Frontal cortex (tissue), 4 donors: Measurements from ENCODE around the gene ERC2. TPM values are rescaled to one million over a fixed set of nuclear protein-coding genes. Genes with fewer than 3 reads are reported as not detected.
A peak's percentile ranks its signal among the peaks of the same experiment; 100 is the strongest.

Experiments
- DNase-seq, 2 donors: peaks; one replicate each; pipeline ENCODE4 v3.0.0; 2012; ENCODE audit warnings: low spot score in 2 of 2
- FAIRE-seq: peaks from 2 replicates; lab custom pipeline; 2012; peaks lifted over from hg19 to GRCh38; lab: Jason Lieb, UNC
- total RNA-seq: library from RNA; depleted of rRNA; stranded (reverse); fragments of >200 nt; gene quantifications from one replicate; pipeline ENCODE4 v1.2.3, GENCODE V29; 2014
- donor health status: control.
- donor health status: control.
- donor health status: control.

Gene ERC2
- total RNA-seq, 1 donor from 2014 or later, result 77.9 TPM

DNA sequence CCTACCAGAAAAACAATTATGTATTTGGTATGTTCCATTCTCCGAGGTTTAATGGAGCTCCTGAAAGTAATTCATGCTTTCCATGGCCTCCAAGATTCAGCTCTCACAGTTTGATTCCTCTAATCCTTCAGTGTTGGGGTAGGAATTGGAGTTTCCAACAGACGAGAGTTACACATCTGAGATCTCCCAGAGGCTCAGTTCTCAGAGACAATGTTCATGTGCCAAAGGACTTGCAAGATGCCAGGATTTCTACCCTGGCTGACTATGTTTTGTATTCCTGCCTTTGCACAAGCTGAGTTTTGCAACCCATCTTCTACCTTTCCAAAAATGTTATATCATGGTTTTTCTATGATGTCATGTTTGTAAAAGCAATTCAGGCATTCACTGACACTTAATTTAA lies 322.9 kb downstream of the ERC2 start:
- no peak for FAIRE-seq
- no peak for DNase-seq

DNA sequence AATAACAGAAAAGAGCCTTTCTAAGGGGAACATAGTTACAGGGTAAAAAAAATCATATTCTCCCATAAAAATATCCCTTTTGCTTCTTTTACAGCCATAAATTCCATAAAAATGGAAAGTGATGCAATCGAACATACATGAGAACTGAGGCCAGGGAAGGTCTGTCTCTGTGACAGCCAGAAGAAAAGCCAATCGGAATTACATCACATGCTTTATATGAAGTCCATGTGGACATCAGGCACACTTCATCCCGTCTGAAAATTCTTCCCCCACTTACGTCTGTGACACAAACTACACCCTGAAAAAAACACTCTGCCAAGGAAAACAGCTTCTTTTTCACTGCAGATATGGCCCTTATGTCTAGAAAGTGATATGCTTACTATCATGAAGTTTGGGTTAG lies 323.5 kb downstream of the ERC2 start:
- DNase-seq (no peak), FAIRE-seq (no peak)

DNA sequence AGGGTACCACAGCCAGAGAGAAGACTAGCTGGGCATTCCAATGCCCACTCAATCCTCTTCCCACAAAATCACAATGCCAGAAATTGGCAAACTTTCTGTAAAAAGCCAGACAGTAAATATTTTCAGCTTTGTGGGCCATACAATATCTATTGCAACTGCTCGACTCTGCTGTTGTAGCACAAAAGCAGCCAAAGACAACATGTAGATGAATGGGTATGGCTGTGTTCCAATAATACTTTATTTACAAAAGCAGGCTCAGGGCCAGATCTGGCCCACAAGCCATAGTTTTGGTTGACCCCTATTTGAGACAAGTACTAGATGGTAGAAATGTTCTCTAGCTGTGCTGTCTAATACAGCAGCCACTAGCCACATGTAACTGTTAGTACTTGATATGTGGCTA lies 330.9 kb downstream of the ERC2 start:
- FAIRE-seq (no peak), DNase-seq (no peak)

DNA sequence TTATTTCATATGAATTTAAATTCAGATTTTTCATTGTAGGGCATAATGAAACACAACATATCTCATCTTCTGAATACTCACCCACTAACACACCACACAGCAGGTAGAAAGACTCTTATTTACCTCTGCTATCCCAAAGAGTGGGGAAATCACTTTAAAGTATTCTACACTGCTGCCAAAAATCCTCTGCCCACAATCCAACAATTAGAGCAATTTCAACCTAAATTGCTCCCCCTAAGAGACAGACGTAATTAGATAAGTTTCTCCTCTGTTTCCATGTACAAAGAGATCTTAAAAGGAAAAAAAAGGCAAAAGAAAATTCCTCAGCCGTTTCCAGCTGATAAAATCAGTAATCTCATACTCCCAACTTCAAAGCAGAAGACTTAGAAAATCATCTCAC lies 331.8 kb downstream of the ERC2 start:
- DNase-seq, result no peak
- no peak for FAIRE-seq

DNA sequence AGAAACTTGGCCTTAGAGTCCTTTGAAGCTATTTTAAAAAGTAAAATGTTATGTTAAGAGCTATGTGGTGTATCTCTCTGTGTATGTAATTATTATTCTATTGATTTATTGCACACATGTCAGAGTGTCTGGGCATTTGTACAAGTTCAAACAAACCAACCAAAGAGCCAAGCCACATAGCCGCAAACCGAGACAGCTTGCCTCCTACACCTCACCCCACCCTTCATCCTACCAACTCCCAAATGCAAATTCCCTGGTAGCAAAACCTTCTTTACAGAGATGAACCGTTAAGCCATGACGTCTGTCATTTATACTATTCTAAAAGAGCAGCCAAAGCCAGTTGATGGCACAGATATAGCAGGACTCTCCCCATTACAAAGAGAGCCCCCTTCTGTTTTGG lies 332.3 kb downstream of the ERC2 start:
- FAIRE-seq (no peak), DNase-seq (no peak)

DNA sequence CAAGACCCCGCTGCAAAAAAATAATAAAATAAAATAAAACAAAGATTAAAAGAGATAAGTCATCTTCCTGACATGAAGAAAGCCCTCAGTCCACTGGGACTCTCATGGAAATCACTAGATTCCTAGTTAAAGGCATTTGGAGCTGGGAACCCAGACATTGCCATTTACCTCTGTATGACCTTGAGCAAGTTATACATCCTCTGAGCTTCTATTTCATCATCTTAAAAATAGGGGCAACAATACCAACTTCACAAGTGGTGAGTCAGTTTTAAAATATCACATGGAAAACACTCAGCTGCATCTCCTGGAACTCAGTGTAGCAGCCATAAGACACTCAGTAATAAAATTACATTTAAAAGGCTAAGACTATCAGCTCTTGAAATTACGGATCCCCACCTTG lies 334.8 kb downstream of the ERC2 start:
- DNase-seq, result no peak
- FAIRE-seq, result no peak

DNA sequence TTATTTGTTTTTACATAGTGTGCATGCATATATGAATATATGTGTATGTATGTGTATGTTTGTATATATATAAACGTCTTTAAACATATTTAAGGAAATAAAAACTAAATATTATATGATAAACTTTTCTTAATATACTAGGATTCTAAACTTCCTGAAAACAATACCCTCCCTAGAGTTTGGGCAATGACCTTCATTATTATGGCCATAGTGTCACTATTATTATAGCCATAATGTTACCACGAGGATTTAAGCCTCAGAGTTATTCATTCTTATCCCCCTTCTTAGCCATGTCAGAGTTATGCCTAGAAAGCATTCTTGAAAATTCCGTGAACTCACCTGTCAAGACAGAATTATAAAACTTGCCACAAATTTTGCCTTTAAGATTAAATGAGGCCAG lies 335.5 kb downstream of the ERC2 start:
- DNase-seq (no peak), FAIRE-seq (no peak)

DNA sequence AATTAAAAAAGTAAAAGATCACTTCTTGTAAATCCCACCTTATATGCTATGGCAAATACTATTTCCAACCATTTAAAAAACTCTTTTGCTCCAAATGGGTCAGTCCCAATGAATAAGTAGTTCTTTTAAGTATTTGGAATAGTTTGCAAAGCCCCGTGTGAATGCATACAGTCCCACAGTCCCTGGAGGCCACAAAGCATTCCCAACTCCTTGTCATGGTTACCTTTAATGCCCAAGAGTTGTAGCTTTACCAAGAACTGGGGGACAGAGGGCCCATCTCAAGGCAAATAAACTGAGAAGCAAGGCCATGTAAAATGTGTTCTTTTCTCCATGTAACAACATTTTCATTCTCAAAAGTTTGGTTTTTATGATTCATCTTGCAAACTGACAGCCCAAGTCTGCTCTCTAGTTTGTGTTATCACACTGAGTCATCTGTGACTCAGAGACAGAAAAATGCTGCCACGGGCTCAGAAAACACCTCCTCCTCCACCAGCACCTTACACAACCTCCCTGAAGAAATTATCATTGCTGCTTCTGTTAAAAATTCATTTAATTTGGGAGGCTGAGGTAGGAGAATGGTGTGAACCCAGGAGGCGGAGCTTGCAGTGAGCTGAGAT lies 336.2 kb downstream of the ERC2 start:
- FAIRE-seq, result no peak

DNA sequence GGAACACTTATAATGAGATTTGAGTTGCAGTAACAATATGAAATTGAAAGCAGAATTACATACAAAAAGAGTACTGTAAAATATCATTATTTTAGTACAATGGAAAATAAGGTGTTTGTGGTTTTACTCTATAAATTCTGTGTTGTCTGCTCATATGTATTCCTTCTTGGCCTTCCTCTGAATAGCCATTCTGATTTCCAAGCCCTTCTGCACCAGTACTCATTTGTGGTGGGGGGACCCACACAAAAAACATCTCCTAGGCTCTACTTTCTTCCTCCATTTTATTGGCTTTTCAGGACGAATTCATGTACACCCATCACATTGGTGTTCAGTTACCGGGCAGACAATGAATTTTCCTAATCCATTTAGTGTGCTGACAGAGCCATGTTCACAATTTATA lies 338.2 kb downstream of the ERC2 start:
- no peak for FAIRE-seq
- no peak for DNase-seq

More for the DNA sequence above, 336.2 kb downstream of the ERC2 start:
- DNase-seq, result peak in 1 of 2 donors; percentile 4

DNA sequence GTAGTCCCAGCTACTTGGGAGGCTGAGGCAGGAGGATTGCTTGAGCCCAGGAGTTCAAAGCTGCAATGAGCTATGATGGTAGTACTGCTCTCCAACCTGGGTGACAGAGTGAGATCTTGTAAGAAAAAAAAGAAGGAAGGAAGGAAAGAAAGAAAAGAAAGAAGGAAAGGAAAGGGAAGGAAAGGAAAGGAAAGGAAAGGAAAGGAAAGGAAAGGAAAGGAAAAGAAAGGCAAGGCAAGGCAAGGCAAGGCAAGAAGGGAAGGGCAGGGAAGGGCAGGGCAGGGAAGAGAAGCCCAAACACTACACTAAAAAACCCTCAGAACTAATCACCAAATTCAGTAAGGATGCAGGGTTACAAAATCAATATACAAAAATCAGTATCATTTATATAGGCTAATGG lies 341.6 kb downstream of the ERC2 start:
- FAIRE-seq, result no peak

DNA sequence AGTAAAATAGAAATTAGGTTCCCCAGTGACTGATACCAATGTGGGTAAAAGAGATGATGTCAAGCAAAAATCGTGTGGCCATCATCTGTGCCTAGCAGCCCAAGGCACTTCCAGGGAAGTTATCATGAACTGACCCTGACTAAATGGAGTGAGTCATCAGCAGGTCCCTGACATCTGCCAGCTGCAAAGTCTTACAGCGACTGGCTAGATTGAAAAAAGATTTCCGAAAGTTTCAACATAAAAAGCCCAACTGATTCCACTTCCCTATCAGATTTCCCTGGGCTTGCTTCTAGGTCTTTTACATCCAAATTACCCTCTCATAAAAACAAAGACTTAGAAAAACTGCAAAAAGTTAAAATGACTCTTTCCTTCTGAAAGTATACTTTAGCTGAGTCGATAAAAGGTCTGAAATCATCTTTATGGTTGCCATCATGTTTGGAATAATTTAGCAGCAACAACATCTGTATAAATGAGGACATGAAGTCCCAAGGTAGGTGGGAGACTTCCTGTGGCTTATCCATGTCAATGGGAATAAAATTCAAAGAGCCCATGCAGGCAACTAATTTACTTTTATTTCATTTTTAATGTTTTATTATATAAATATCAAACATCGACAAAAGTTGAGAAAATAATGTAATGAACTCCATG lies 342.8 kb downstream of the ERC2 start:
- no peak for FAIRE-seq

More for the DNA sequence above, 341.6 kb downstream of the ERC2 start:
- DNase-seq, result no peak

DNA sequence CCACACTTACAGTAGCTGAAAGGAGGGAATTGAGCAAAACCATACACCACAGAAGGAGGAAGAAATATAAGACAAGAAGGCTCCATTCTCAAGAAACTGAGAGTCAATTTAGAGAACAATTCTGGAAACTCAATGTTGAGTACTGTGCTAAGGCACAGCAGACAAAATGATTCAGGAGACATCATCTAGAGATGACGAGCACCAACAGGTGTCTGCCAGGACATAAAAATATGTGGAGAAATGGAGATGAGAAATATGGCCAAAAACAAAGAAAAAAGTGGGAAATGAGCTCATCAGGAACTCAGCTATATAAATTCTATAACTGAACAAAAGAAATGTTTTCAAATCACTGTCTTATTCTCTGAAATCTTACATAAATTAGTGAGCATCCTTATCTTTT lies 343.7 kb downstream of the ERC2 start:
- no peak for FAIRE-seq

More for the DNA sequence above, 342.8 kb downstream of the ERC2 start:
- DNase-seq, result no peak

DNA sequence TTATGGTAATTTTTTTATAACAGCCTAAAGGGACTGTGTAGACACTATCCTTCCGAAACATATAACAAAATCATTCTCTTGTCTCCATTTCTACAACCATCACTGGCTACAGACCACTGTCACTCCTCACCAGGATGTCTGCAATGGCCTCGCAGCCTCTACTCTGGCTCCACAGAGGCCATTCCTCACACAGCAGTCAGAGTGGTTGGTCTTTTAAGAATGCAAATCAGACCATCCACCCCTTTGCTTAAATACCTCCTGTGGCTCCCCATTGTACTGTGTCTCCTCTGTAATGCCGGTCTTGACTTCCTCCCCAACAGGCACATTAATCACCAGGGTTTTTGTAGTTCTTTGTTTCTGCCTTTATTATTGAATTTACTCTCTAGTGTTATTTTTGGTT lies 344.8 kb downstream of the ERC2 start:
- no peak for FAIRE-seq

More for the DNA sequence above, 343.7 kb downstream of the ERC2 start:
- DNase-seq, result no peak

DNA sequence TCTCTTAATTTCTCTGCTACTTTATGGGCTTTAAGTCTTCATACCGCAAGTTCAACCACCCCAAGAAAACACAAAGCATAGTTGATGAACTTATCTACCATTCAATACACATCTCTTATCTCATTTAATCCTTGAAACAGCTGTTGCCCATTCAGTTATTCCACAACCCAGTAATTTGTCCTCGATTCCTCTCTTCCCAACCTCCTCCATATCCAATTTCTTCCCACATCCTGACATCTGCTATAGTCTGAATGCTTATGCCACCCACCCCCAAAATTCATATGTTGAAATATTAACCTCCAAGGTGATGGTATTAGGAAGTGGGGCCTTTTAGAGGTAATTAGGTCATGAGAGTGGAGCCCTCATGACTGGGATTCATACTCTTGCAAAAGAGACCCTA lies 345.4 kb downstream of the ERC2 start:
- FAIRE-seq (no peak), DNase-seq (no peak)

More for the DNA sequence above, 344.8 kb downstream of the ERC2 start:
- no peak for DNase-seq

DNA sequence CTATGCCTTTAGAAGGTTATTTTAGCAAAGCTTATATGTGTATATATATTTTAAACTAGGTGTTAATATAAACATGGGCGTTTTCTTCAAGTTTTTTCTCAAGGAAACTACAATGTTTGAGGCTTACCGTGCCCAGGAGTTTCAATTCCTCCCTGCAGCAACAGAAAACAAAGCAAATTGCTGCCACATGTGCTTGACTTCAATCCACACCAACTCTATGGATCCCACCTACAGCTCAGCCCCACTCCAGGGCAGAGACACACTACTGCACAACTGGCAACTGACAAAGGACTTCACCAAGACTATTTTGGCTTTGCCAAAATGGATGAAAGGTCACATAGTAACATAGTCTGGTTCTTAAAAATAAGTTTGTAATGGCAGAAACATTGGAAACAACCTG lies 346.6 kb downstream of the ERC2 start:
- no peak for DNase-seq

DNA sequence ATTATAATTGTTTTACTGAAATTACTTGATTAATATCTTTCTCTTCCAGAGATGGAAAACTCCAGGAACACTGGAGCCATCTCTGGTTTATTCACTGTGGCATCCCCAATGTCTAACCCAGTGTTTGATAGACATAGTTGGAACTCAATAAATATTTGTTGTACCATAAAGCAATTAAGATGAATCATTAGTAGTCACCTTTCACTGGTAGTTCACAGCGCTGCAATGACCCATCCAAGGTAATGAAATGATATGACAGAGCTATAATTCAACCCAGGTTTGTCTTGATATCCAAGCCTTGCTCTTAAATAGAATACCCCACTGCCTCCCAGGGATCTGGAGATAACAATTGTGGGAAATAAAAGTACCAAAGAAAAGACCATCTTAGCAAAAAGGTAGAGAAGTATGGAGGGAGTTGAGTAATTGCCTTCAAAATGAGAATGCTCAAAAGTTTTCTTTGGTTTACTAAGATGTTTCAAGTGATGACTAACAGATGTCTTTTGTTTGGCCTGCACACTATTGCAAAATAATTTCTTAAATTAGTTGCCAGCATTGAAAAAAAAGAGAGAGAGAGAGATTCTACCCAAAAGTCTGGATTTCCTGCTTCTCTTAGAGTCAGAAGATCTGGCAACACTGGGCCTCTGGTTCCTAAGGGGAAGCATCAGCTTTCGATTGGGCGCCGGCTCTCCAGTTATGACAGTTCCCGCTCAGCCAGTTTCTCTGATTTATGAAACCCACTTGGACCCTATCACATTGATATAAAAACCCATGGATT lies 348.5 kb downstream of the ERC2 start:
- no peak for FAIRE-seq
- DNase-seq, result no peak

More for the DNA sequence above, 346.6 kb downstream of the ERC2 start:
- FAIRE-seq, result no peak

DNA sequence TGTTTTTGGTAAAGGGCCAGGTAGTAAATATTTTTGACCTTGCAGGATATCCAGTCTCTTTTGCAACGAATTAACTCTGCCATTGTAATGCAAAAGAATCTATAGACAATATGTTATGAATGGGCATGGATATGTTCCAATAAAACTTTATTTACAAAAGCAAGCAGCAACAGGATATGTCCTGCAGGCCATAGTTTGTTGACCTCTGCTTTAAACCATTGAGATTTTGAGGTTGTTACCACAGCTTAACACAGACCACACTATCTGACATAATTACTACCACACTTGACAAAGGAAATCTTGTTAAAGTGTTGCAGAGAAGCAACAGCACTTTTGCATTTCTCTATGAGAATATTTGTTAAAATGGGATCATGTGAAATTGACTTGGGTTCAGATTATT lies 349.3 kb downstream of the ERC2 start:
- DNase-seq (no peak), FAIRE-seq (no peak)

DNA sequence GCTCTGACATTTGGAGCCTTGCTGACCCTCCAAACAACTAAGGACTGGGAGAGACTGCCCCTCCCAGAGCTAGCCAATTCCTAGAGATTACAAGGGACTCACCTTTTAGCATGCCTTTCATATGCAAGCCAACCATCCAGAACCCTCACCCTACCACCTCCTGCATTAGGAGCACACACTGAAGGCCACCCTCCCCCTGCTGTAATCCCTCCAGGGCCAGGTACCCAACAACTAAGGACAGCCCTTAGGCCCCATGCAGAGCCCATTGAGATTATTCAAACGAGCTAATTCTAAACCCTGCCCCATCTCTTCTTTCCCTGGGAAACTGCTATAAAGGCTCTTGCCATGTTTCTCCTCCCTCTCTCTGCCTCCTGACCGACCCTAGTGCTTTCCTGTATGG lies 352.6 kb downstream of the ERC2 start:
- DNase-seq (no peak), FAIRE-seq (no peak)

DNA sequence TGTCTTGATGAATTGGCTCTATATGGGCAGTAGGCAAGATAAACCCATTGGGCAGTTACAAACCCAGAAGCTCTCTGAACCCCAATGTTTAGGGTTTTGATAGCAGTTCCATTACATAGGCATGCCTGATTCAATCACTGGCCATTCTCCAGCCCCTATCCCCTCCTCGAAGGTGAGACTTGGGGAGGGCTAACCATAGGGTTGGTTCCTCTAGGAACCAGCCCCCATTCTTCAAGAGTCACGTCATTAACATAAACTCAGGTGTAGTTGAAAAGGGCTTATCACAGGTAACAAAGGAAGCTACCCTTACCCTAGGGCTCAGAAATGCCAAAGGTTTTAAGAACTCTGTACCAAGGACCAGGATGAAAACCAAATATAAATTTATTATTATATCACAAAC lies 353.1 kb downstream of the ERC2 start:
- FAIRE-seq (no peak), DNase-seq (no peak)

DNA sequence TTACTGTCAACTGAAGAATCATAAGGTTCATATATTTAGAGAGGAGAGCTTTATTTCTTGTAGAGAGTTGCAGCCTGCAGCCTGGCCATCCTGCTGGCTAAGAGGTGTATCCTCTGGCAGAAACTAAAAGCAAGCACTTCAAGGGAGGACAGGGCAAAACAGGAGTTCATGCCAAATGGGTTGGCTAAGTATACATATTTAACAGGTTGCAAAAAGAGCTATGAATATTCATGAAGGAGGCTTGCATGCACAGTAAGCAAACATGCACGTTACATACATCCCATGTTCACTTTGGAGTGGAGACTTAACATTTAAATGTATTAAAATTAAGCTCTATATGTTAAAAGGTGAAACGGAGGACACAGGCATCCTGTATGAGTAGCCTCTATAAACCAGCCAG lies 354.4 kb downstream of the ERC2 start:
- FAIRE-seq (no peak), DNase-seq (no peak)

DNA sequence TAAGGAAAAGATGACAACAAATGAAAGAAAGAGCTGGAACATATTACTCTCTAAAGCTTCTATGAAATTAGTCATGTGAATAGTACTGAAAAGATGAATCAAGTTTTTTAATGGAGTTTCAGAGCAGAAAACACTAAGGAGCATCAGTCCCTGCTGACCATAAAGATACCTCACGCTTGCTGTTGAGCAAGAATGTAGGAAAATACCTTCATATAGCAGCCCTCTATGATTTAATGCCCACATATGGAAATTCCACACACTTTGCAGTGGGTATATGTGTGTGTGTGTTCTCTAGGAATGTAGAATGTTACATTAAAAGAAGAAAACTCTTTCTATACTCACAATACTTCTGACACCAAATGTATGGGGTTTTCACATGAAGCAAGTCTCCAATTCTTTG lies 355.0 kb downstream of the ERC2 start:
- DNase-seq, result no peak
- FAIRE-seq, result no peak
